ENCODE measurements around the gene ERC2.

ERC2 gene

GRCh38 chr3:55765906-55766701, 702.2 kb downstream of the ERC2 start:
- no peak for DNase-seq (ENCODE audit: low read depth)
- TF ChIP-seq CTCF (IDR thresholded peaks at IDR 0.05; ENCODE audit: control insufficient read depth, insufficient read depth, low read depth, low read length, missing control alignments): no peak
- H3K4me3 ChIP-seq (ENCODE audit: control insufficient read depth, low read depth, low read length): no peak overlapping the region

- H3K4me3 ChIP-seq (ENCODE audit: control insufficient read depth, low read depth, low read length): no peak overlapping the region
- no peak for TF ChIP-seq CTCF (IDR thresholded peaks at IDR 0.05; ENCODE audit: control insufficient read depth, insufficient read depth, low read depth, low read length, missing control alignments)
- no peak for DNase-seq (ENCODE audit: low read depth)
Measured at GRCh38 chr3:55765398-55765797, 702.9 kb downstream of the ERC2 start.

GRCh38 chr3:55756976-55757375, 711.3 kb downstream of the ERC2 start:
- DNase-seq (ENCODE audit: low read depth): no peak
- no peak for TF ChIP-seq CTCF (IDR thresholded peaks at IDR 0.05; ENCODE audit: control insufficient read depth, insufficient read depth, low read depth, low read length, missing control alignments)
- no peak overlapping the region for H3K4me3 ChIP-seq (ENCODE audit: control insufficient read depth, low read depth, low read length)

GRCh38 chr3:55755516-55756205, 712.6 kb downstream of the ERC2 start:
- DNase-seq (ENCODE audit: low read depth): no peak
- H3K4me3 ChIP-seq (ENCODE audit: control insufficient read depth, low read depth, low read length): no peak overlapping the region
- no peak for TF ChIP-seq CTCF (IDR thresholded peaks at IDR 0.05; ENCODE audit: control insufficient read depth, insufficient read depth, low read depth, low read length, missing control alignments)

- DNase-seq (ENCODE audit: low read depth): no peak
- no peak overlapping the region for H3K4me3 ChIP-seq (ENCODE audit: control insufficient read depth, low read depth, low read length)
- no peak for TF ChIP-seq CTCF (IDR thresholded peaks at IDR 0.05; ENCODE audit: control insufficient read depth, insufficient read depth, low read depth, low read length, missing control alignments)
Measured at GRCh38 chr3:55752911-55753310, 715.4 kb downstream of the ERC2 start.

- no peak overlapping the region for H3K4me3 ChIP-seq (ENCODE audit: control insufficient read depth, low read depth, low read length)
- DNase-seq (ENCODE audit: low read depth): no peak
- no peak for TF ChIP-seq CTCF (IDR thresholded peaks at IDR 0.05; ENCODE audit: control insufficient read depth, insufficient read depth, low read depth, low read length, missing control alignments)
Measured at GRCh38 chr3:55751730-55752129, 716.5 kb downstream of the ERC2 start.

Data from AG09309 (cell line).